Activated CD4-positive, alpha-beta T cell treated with anti-CD3 and anti-CD28 coated beads, Interleukin-2, Interleukin-6, amounts not matched to agents 100 ng/mL and 50 ng/mL, durations not matched to agents 16 hours and 8 hours (primary cell): ENCODE measurements around the gene HS2ST1.
A peak's percentile ranks its signal among the peaks of the same experiment; 100 is the strongest.
"Not testable (repeated sequence)": the region's sequence is repeated elsewhere in the genome, so short reads cannot be mapped to it uniquely, and the experiment has no call there.

ENCODE experiments used
- DNase-seq: peaks from one replicate; pipeline ENCODE4 v3.0.0-alpha.2; 2020

The HS2ST1 gene

GRCh38 chr1:86926883-86927282 lies 12.4 kb downstream of the HS2ST1 start:
- DNase-seq = no peak

- no peak for DNase-seq
These were observed 14.4 kb downstream of the HS2ST1 start for GRCh38 chr1:86928819-86929218.

- DNase-seq = no peak
These were observed 18.6 kb downstream of the HS2ST1 start for GRCh38 chr1:86933051-86933450.

- DNase-seq = no peak
These were observed 19.3 kb downstream of the HS2ST1 start for GRCh38 chr1:86933562-86934377.

- no peak for DNase-seq
These were observed 24.0 kb downstream of the HS2ST1 start for GRCh38 chr1:86938450-86938849.

- no peak for DNase-seq
These were observed 24.4 kb downstream of the HS2ST1 start for GRCh38 chr1:86938855-86939254.

- no peak for DNase-seq
These were observed 25.0 kb downstream of the HS2ST1 start for GRCh38 chr1:86939406-86939805.

GRCh38 chr1:86940599-86940998 lies 26.2 kb downstream of the HS2ST1 start:
- DNase-seq = no peak

- no peak for DNase-seq
These were observed 27.6 kb downstream of the HS2ST1 start for GRCh38 chr1:86942042-86942441.

- no peak for DNase-seq
These were observed 28.3 kb downstream of the HS2ST1 start for GRCh38 chr1:86942743-86943142.

GRCh38 chr1:86948212-86948611 lies 33.8 kb downstream of the HS2ST1 start:
- DNase-seq = no peak

GRCh38 chr1:86950712-86951419 lies 36.4 kb downstream of the HS2ST1 start:
- no peak for DNase-seq

- no peak for DNase-seq
These were observed 37.0 kb downstream of the HS2ST1 start for GRCh38 chr1:86951430-86951829.

- no peak for DNase-seq
These were observed 38.7 kb downstream of the HS2ST1 start for GRCh38 chr1:86953167-86953566.

- DNase-seq = no peak
These were observed 41.2 kb downstream of the HS2ST1 start for GRCh38 chr1:86955678-86956077.

- no peak for DNase-seq
These were observed 41.8 kb downstream of the HS2ST1 start for GRCh38 chr1:86956221-86956620.

GRCh38 chr1:86957221-86957620 lies 42.8 kb downstream of the HS2ST1 start:
- no peak for DNase-seq

- DNase-seq = no peak
These were observed 46.1 kb downstream of the HS2ST1 start for GRCh38 chr1:86960548-86960947.

GRCh38 chr1:86963841-86964240 lies 49.4 kb downstream of the HS2ST1 start:
- not testable (repeated sequence) for DNase-seq

GRCh38 chr1:86965012-86965826 lies 50.8 kb downstream of the HS2ST1 start:
- DNase-seq = peak; percentile 6

GRCh38 chr1:86965827-86966182 lies 51.4 kb downstream of the HS2ST1 start:
- DNase-seq = no peak

GRCh38 chr1:86970938-86971337 lies 56.5 kb downstream of the HS2ST1 start:
- DNase-seq = no peak

- no peak for DNase-seq
These were observed 57.3 kb downstream of the HS2ST1 start for GRCh38 chr1:86971778-86972177.

GRCh38 chr1:86972262-86972661 lies 57.8 kb downstream of the HS2ST1 start:
- no peak for DNase-seq
